GM12801 (cell line): Measurements from ENCODE around the gene ANKRD10.

Source experiments
- CTCF ChIP-seq: IDR thresholded peaks from one replicate; pipeline ENCODE4 v1.5.1; 2011; ENCODE audit warnings: control low read depth; ENCODE audit not compliant: insufficient read length; ENCODE audit errors: extremely low read depth

ANKRD10 gene

GRCh38 chr13:110853235-110853721 lies 61.6 kb downstream of the ANKRD10 start:
- TF ChIP-seq CTCF, result no peak

- no peak for TF ChIP-seq CTCF
These were observed 64.0 kb downstream of the ANKRD10 start for GRCh38 chr13:110850840-110851239.

GRCh38 chr13:110850006-110850405 lies 64.9 kb downstream of the ANKRD10 start:
- TF ChIP-seq CTCF, result no peak

- no peak for TF ChIP-seq CTCF
These were observed 69.3 kb downstream of the ANKRD10 start for GRCh38 chr13:110845520-110845919.

GRCh38 chr13:110841846-110842245 lies 73.0 kb downstream of the ANKRD10 start:
- TF ChIP-seq CTCF, result no peak

- no peak for TF ChIP-seq CTCF
These were observed 73.5 kb downstream of the ANKRD10 start for GRCh38 chr13:110841406-110841805.

GRCh38 chr13:110838867-110839538 lies 75.9 kb downstream of the ANKRD10 start:
- no peak for TF ChIP-seq CTCF
